ENCODE data around the gene GNAS-AS1.

GNAS-AS1 gene

GRCh38 chr20:58853466-58853865, 2.8 kb upstream of the GNAS-AS1 start:
- no peak overlapping the region for H3K18ac ChIP-seq (ENCODE audit: low read depth in 1 of 2, low read length in 2 of 2)
- 74% methylated on average over 6 of the region's 6 CpGs for WGBS
- no peak overlapping the region for H2AK5ac ChIP-seq (ENCODE audit: low read length, severe bottlenecking)
- no peak overlapping the region for H4K91ac ChIP-seq (ENCODE audit: low read length)
- H3K4me3 ChIP-seq (ENCODE audit: insufficient read depth in 1 of 2, low read depth in 1 of 2, low read length in 2 of 2) = no peak overlapping the region
- H2BK15ac ChIP-seq (ENCODE audit: low read depth, poor library complexity, severe bottlenecking) = no peak overlapping the region
- no peak overlapping the region for H2AFZ ChIP-seq (ENCODE audit: low read depth, low read length)
- H3K4me1 ChIP-seq (ENCODE audit: control insufficient read depth, insufficient read depth, low read depth, low read length) = peaks cover 37% of the 10 kb centered on the region
- H3K36me3 ChIP-seq (ENCODE audit: control insufficient read depth in 1 of 2, insufficient read depth in 2 of 2, low read depth in 1 of 2, low read length in 2 of 2) = no peaks in the 10 kb centered on the region
- peaks cover 3% of the 10 kb centered on the region for H3K79me1 ChIP-seq (replicated peaks; ENCODE audit: low read length, poor library complexity, severe bottlenecking)
- no peak overlapping the region for H2BK120ac ChIP-seq (ENCODE audit: low read depth, low read length)
- DNase-seq = no peak
- H3K9ac ChIP-seq (ENCODE audit: low read length) = no peak overlapping the region
- H2BK12ac ChIP-seq (ENCODE audit: low read length in 2 of 2) = no peak overlapping the region
- no peak overlapping the region for H3K4ac ChIP-seq (ENCODE audit: low read depth in 1 of 2, low read length in 2 of 2)
- no peaks in the 10 kb centered on the region for H3K9me3 ChIP-seq (ENCODE audit: control insufficient read depth, low read length)
- H3K4me2 ChIP-seq (ENCODE audit: low read length, poor library complexity, severe bottlenecking) = no peak overlapping the region
- no peak overlapping the region for H4K8ac ChIP-seq (ENCODE audit: low read length)
- no peak overlapping the region for H2BK5ac ChIP-seq (ENCODE audit: low read depth, low read length, poor library complexity, severe bottlenecking)
- H3K27ac ChIP-seq (ENCODE audit: low read length, poor library complexity, severe bottlenecking) = no peak overlapping the region
- no peak overlapping the region for H3K14ac ChIP-seq (ENCODE audit: low read length in 2 of 2)
- peaks cover 55 to 74% of the 10 kb centered on the region in 2 experiments for H3K27me3 ChIP-seq (ENCODE audit: control insufficient read depth in 1 of 2, insufficient read depth in 1 of 2, low read length in 2 of 2)
- H3K23ac ChIP-seq (ENCODE audit: low read length in 2 of 2) = no peak overlapping the region

DNA sequence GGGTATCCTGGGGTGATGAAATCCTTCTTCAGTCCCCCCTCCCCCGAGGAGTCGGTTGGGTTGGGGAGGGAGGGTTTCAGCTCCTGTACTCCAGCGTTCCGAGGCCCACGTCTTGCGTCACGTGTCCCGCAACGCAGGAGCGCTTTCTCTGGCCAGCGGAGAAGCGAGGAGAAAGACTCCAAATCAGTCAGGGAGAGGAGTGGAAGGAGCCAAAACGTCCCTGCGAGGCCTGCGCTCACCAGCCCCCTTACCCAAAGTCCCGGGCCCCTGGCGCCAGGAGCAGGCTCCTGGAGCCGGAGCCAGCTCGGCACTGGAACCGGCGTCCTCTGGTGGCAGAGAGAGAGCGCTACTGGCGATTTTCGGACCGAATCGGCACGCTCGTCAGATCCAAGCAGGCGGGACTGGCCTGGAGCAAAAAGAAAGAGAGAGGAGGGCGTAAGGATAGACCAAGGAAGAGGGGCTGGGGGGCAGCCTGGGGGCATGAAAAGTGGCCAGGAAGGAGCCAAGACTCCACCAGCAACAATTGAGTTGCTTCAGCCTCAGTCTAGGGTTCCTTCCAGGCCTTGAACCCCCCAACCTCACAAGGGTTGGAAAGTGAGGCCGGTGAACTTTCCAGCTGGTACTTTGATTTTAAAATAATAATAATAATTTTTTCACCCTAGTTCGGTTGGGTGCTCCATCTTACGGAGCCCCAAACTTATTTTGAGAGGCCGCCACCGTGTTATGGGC, 2.0 kb upstream of the GNAS-AS1 start, which contains the start of gene GNAS:
Gene GNAS, plus strand, starts transcription at position 174 of the 729 bp plus-strand sequence.
- no peak within 1 kb of the TSS for H4K8ac ChIP-seq (ENCODE audit: low read length)
- no peaks in the 10 kb centered on the region for H3K36me3 ChIP-seq (ENCODE audit: control insufficient read depth in 1 of 2, insufficient read depth in 2 of 2, low read depth in 1 of 2, low read length in 2 of 2)
- no peak within 1 kb of the TSS for H3K23ac ChIP-seq (ENCODE audit: low read length in 2 of 2)
- no peak within 1 kb of the TSS for H2AFZ ChIP-seq (ENCODE audit: low read depth, low read length)
- H3K79me1 ChIP-seq (replicated peaks; ENCODE audit: low read length, poor library complexity, severe bottlenecking) = peaks cover 6% of the 10 kb centered on the region
- H3K4me2 ChIP-seq (ENCODE audit: low read length, poor library complexity, severe bottlenecking) = peak within 1 kb of the TSS; percentile 82
- H3K4me1 ChIP-seq (ENCODE audit: control insufficient read depth, insufficient read depth, low read depth, low read length) = peaks cover 38% of the 10 kb centered on the region
- H3K14ac ChIP-seq (ENCODE audit: low read length in 2 of 2) = no peak within 1 kb of the TSS
- H2BK5ac ChIP-seq (ENCODE audit: low read depth, low read length, poor library complexity, severe bottlenecking) = no peak within 1 kb of the TSS
- no peak within 1 kb of the TSS for H2BK120ac ChIP-seq (ENCODE audit: low read depth, low read length)
- no peak within 1 kb of the TSS for H3K27ac ChIP-seq (ENCODE audit: low read length, poor library complexity, severe bottlenecking)
- no peak within 1 kb of the TSS for H3K4ac ChIP-seq (ENCODE audit: low read depth in 1 of 2, low read length in 2 of 2)
- H2BK12ac ChIP-seq (ENCODE audit: low read length in 2 of 2) = no peak within 1 kb of the TSS
- no peaks in the 10 kb centered on the region for H3K9me3 ChIP-seq (ENCODE audit: control insufficient read depth, low read length)
- no peak within 1 kb of the TSS for H3K18ac ChIP-seq (ENCODE audit: low read depth in 1 of 2, low read length in 2 of 2)
- 12% methylated on average over 31 of the region's 35 CpGs for WGBS
- peak within 1 kb of the TSS; percentile 18 for H3K9ac ChIP-seq (ENCODE audit: low read length)
- H4K91ac ChIP-seq (ENCODE audit: low read length) = no peak within 1 kb of the TSS
- peak within 1 kb of the TSS; percentile 78 to 82 for H3K4me3 ChIP-seq (ENCODE audit: insufficient read depth in 1 of 2, low read depth in 1 of 2, low read length in 2 of 2)
- H2BK15ac ChIP-seq (ENCODE audit: low read depth, poor library complexity, severe bottlenecking) = no peak within 1 kb of the TSS
- peaks cover 48 to 70% of the 10 kb centered on the region in 2 experiments for H3K27me3 ChIP-seq (ENCODE audit: control insufficient read depth in 1 of 2, insufficient read depth in 1 of 2, low read length in 2 of 2)
- H2AK5ac ChIP-seq (ENCODE audit: low read length, severe bottlenecking) = no peak within 1 kb of the TSS
- DNase-seq = peak; percentile 72

- no peak overlapping the region for H3K27ac ChIP-seq (ENCODE audit: low read length, poor library complexity, severe bottlenecking)
- no peak overlapping the region for H2BK5ac ChIP-seq (ENCODE audit: low read depth, low read length, poor library complexity, severe bottlenecking)
- H3K23ac ChIP-seq (ENCODE audit: low read length in 2 of 2) = no peak overlapping the region
- no peaks in the 10 kb centered on the region for H3K36me3 ChIP-seq (ENCODE audit: control insufficient read depth in 1 of 2, insufficient read depth in 2 of 2, low read depth in 1 of 2, low read length in 2 of 2)
- no peak overlapping the region for H2BK15ac ChIP-seq (ENCODE audit: low read depth, poor library complexity, severe bottlenecking)
- peaks cover 6% of the 10 kb centered on the region for H3K79me1 ChIP-seq (replicated peaks; ENCODE audit: low read length, poor library complexity, severe bottlenecking)
- peak overlapping the region in 1 of 2 experiments; percentile 82 for H3K4me3 ChIP-seq (ENCODE audit: insufficient read depth in 1 of 2, low read depth in 1 of 2, low read length in 2 of 2)
- H3K9ac ChIP-seq (ENCODE audit: low read length) = peak overlapping the region; percentile 18
- no peak overlapping the region for H2AK5ac ChIP-seq (ENCODE audit: low read length, severe bottlenecking)
- H3K4ac ChIP-seq (ENCODE audit: low read depth in 1 of 2, low read length in 2 of 2) = no peak overlapping the region
- H4K8ac ChIP-seq (ENCODE audit: low read length) = no peak overlapping the region
- 2% methylated on average over 16 of the region's 23 CpGs for WGBS
- no peak overlapping the region for H4K91ac ChIP-seq (ENCODE audit: low read length)
- peak overlapping the region; percentile 82 for H3K4me2 ChIP-seq (ENCODE audit: low read length, poor library complexity, severe bottlenecking)
- no peaks in the 10 kb centered on the region for H3K9me3 ChIP-seq (ENCODE audit: control insufficient read depth, low read length)
- peaks cover 41 to 64% of the 10 kb centered on the region in 2 experiments for H3K27me3 ChIP-seq (ENCODE audit: control insufficient read depth in 1 of 2, insufficient read depth in 1 of 2, low read length in 2 of 2)
- H2AFZ ChIP-seq (ENCODE audit: low read depth, low read length) = no peak overlapping the region
- peaks cover 38% of the 10 kb centered on the region for H3K4me1 ChIP-seq (ENCODE audit: control insufficient read depth, insufficient read depth, low read depth, low read length)
- no peak overlapping the region for H3K14ac ChIP-seq (ENCODE audit: low read length in 2 of 2)
- H2BK120ac ChIP-seq (ENCODE audit: low read depth, low read length) = no peak overlapping the region
- H3K18ac ChIP-seq (ENCODE audit: low read depth in 1 of 2, low read length in 2 of 2) = no peak overlapping the region
- no peak overlapping the region for H2BK12ac ChIP-seq (ENCODE audit: low read length in 2 of 2)
- DNase-seq = no peak
Observed at GRCh38 chr20:58851969-58852458, 1.3 kb upstream of the GNAS-AS1 start.

- Histone ChIP-seq H3K27ac (ENCODE audit: low read length, poor library complexity, severe bottlenecking) (no peak overlapping the region), H3K23ac (ENCODE audit: low read length in 2 of 2) (no peak overlapping the region)
Observed at GRCh38 chr20:58851221-58851968, 693 bp upstream of the GNAS-AS1 start.

More at GRCh38 chr20:58851221-58851968, 693 bp upstream of the GNAS-AS1 start:
- Histone ChIP-seq H2AFZ (ENCODE audit: low read depth, low read length) (no peak overlapping the region), H2BK5ac (ENCODE audit: low read depth, low read length, poor library complexity, severe bottlenecking) (no peak overlapping the region), H3K4me1 (ENCODE audit: control insufficient read depth, insufficient read depth, low read depth, low read length) (peaks cover 38% of the 10 kb centered on the region), H3K18ac (ENCODE audit: low read depth in 1 of 2, low read length in 2 of 2) (no peak overlapping the region), H3K4me2 (ENCODE audit: low read length, poor library complexity, severe bottlenecking) (peak overlapping the region; percentile 82), H2BK12ac (ENCODE audit: low read length in 2 of 2) (no peak overlapping the region), H3K4me3 (ENCODE audit: insufficient read depth in 1 of 2, low read depth in 1 of 2, low read length in 2 of 2) (peak overlapping the region; percentile 78 to 82), H3K9me3 (ENCODE audit: control insufficient read depth, low read length) (no peaks in the 10 kb centered on the region), H3K27me3 (ENCODE audit: control insufficient read depth in 1 of 2, insufficient read depth in 1 of 2, low read length in 2 of 2) (peaks cover 38 to 64% of the 10 kb centered on the region in 2 experiments), H4K8ac (ENCODE audit: low read length) (peak overlapping the region; percentile 66), H3K36me3 (ENCODE audit: control insufficient read depth in 1 of 2, insufficient read depth in 2 of 2, low read depth in 1 of 2, low read length in 2 of 2) (no peaks in the 10 kb centered on the region), H3K79me1 (replicated peaks; ENCODE audit: low read length, poor library complexity, severe bottlenecking) (peaks cover 6% of the 10 kb centered on the region), H3K9ac (ENCODE audit: low read length) (no peak overlapping the region), H3K14ac (ENCODE audit: low read length in 2 of 2) (no peak overlapping the region), H2AK5ac (ENCODE audit: low read length, severe bottlenecking) (no peak overlapping the region), H2BK15ac (ENCODE audit: low read depth, poor library complexity, severe bottlenecking) (no peak overlapping the region), H2BK120ac (ENCODE audit: low read depth, low read length) (no peak overlapping the region), H4K91ac (ENCODE audit: low read length) (no peak overlapping the region), H3K4ac (ENCODE audit: low read depth in 1 of 2, low read length in 2 of 2) (no peak overlapping the region)
- WGBS = 35% methylated on average over 41 of the region's 41 CpGs
- no peak for DNase-seq
